ENCODE measurements around the gene NRIP1. TPM values are rescaled to one million over a fixed set of nuclear protein-coding genes. Genes with fewer than 3 reads are reported as not detected.

Gene NRIP1
- total RNA-seq, 1 experiment from 2014 or later, result 10.4 TPM

DNA sequence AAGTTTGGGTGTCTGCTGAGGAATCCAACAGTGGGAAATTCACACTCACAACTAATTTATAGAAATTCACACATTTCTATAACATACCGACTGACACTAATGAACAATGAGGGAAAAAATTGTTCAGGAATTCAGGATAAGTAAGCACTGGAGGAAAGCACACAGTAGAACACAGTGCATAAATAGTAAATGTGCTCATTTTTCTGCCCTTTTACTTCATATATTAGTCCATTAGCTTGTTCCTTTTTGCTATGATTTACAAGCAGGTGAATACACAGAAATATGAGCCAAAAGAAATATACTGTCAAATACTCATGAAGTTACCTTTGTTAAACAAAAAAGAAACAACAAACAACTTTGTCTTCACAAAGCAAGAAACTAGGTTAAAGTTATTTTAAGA lies 11.3 kb downstream of the NRIP1 start:
- Mint-ChIP-seq H3K36me3 (ENCODE audit: insufficient read depth in 1 of 3, low read depth in 3 of 3) (no peaks in the 10 kb centered on the region), H3K27me3 (ENCODE audit: low read depth) (no peaks in the 10 kb centered on the region), H3K27ac (no peak overlapping the region; a peak in 1 of 7 replicates), H3K4me1 (peaks cover 47 to 56% of the 10 kb centered on the region in 2 experiments), H3K4me3 (no peak overlapping the region), H3K9me3 (no peaks in the 10 kb centered on the region)
- no peaks in the 10 kb centered on the region for H3K23me2 ChIP-seq (ENCODE audit: insufficient read length, low read depth, low read length, poor library complexity, severe bottlenecking)
- TF ChIP-seq, protein P1, sequence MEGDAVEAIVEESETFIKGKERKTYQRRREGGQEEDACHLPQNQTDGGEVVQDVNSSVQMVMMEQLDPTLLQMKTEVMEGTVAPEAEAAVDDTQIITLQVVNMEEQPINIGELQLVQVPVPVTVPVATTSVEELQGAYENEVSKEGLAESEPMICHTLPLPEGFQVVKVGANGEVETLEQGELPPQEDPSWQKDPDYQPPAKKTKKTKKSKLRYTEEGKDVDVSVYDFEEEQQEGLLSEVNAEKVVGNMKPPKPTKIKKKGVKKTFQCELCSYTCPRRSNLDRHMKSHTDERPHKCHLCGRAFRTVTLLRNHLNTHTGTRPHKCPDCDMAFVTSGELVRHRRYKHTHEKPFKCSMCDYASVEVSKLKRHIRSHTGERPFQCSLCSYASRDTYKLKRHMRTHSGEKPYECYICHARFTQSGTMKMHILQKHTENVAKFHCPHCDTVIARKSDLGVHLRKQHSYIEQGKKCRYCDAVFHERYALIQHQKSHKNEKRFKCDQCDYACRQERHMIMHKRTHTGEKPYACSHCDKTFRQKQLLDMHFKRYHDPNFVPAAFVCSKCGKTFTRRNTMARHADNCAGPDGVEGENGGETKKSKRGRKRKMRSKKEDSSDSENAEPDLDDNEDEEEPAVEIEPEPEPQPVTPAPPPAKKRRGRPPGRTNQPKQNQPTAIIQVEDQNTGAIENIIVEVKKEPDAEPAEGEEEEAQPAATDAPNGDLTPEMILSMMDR (conservative IDR thresholded peaks at IDR 0.05), result no peak
- H4K20me1 ChIP-seq (ENCODE audit: control insufficient read depth, insufficient read depth, insufficient read length), result no peaks in the 10 kb centered on the region
- H3K27me3 ChIP-seq (ENCODE audit: insufficient read depth, low read length), result no peaks in the 10 kb centered on the region
- H3K56ac ChIP-seq (ENCODE audit: insufficient read length, low read depth, low read length), result no peak overlapping the region
- H2AK5ac ChIP-seq (ENCODE audit: insufficient read length, low read length), result no peak overlapping the region
- WGBS (ENCODE audit: extremely low coverage, insufficient read length, low lambda C conversion rate), result no CpG with 5 or more reads among the region's 1 CpG
- no peak overlapping the region for H2BK20ac ChIP-seq (ENCODE audit: low read depth, low read length, poor library complexity, severe bottlenecking)
- H3K27ac ChIP-seq (ENCODE audit: insufficient read length, low read depth, low read length), result no peak overlapping the region
- no peaks in the 10 kb centered on the region for H3K9me3 ChIP-seq (ENCODE audit: control insufficient read depth, low read depth, low read length)
- H3K9ac ChIP-seq (ENCODE audit: extremely low read depth, insufficient read length, low read length), result no peak overlapping the region
- H2BK15ac ChIP-seq (ENCODE audit: low read depth, low read length), result no peak overlapping the region
- H3T11ph ChIP-seq (ENCODE audit: low read length), result no peak overlapping the region
- no peak overlapping the region for H3K14ac ChIP-seq (ENCODE audit: insufficient read depth, low read length)
- no peak overlapping the region for H4K5ac ChIP-seq (ENCODE audit: insufficient read length, low read depth, low read length)
- no peak overlapping the region for H2BK12ac ChIP-seq (ENCODE audit: insufficient read length, low read depth, low read length)
- peaks cover 6% of the 10 kb centered on the region for H3K4me1 ChIP-seq (ENCODE audit: insufficient read depth, low read length)
- H3K4me2 ChIP-seq (ENCODE audit: insufficient read depth, insufficient read length, low read length), result no peak overlapping the region
- peaks cover 2% of the 10 kb centered on the region; the same call in 1 of the 2 replicates for H3K79me2 ChIP-seq (ENCODE audit: insufficient read depth, low read length)
- H4K91ac ChIP-seq (ENCODE audit: insufficient read length, low read depth, low read length), result no peak overlapping the region
- H2BK120ac ChIP-seq (ENCODE audit: low read depth, low read length, poor library complexity, severe bottlenecking), result no peak overlapping the region
- H3K4ac ChIP-seq (ENCODE audit: low read depth, low read length), result no peak overlapping the region
- H2BK5ac ChIP-seq (ENCODE audit: insufficient read length, low read length), result no peak overlapping the region
- peaks cover 6% of the 10 kb centered on the region for H3K79me1 ChIP-seq (ENCODE audit: insufficient read depth, low read depth, low read length, poor library complexity, severe bottlenecking)
- no peak overlapping the region for H3K18ac ChIP-seq (ENCODE audit: insufficient read length, low read depth, low read length)
- H2AFZ ChIP-seq (ENCODE audit: low read length), result no peak overlapping the region
- DNase-seq, result no peak
- H4K8ac ChIP-seq (replicated peaks; ENCODE audit: insufficient read length, low read depth, low read length), result no peak overlapping the region
- H3K23ac ChIP-seq (ENCODE audit: insufficient read length, low read depth, low read length), result no peak overlapping the region
